Ramos (cell line): Measurements from ENCODE around the gene NR1H2.

Experiments used
- in situ Hi-C: fragments of 300-500 bp; cut with MboI; formaldehyde crosslinking; loops from one replicate; pipeline ENCODE4 v1.14.3; 2022; ENCODE audit warnings: low sequenced_read_pairs; ENCODE audit not compliant: unreplicated experiment

Gene NR1H2

GRCh38 chr19:50419022-50419579 lies 42.8 kb downstream of the NR1H2 start:
- in situ Hi-C loops = no loop called here

DNA sequence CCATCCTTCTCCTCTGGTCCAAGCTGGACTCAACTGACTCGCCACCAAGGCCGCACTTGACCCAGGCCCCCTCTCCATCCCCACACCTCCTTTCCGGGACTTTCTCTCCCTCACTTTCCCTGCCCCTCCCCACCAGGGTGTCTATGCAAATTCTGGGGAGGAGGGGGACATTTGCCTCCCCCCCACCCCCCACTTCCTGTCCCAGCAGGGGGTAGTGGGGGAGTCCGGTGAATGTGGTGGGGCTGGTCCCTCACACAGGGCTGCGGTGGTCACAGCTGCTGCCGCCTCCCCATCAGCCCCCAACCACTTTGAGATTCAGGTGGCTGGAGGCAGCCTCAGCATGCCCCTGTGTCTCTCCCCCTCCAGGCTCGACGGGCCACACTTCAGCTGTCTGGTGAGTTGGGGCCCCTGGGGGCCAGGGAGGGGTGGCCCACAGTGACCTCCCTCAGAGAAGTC lies 43.4 kb downstream of the NR1H2 start:
- in situ Hi-C loops = no loop called here

DNA sequence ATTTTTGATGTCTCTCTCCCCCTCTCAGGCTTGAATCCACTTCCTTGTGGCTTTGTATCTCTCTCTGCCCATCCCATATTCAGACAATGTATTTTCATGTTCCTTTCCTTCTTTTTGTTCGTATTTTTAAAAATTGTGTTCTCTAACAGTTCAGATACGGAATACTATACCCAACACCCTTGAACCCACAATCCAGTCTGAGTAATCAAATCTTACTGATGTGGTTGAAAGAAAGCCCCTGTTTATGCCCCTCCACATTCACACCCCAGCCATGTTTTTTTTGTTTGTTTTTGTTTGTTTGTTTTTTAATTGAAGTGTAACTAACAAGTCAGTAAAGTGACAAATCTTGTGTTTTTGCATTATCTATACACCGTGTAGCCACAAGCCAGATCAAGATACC lies 43.9 kb downstream of the NR1H2 start:
- in situ Hi-C loops = no loop called here

DNA sequence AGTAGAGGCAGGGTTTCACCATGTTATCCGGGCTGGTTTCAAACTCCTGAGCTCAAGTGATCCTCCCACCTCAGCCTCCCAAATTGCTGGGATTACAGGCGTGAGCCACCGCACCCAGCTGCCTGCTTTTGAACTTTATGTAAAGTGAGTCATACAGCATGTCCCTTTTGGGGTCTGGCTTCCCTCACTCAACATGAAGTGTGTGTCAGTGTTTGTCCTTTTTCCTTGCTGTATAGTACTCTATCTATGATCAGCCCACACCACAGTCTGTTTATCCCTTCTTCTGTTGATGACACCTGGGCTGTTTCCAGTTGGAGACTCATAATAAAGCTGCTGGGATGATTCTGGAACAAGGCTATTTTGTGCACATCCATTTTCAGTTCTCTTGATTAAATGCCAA lies 44.6 kb downstream of the NR1H2 start:
- in situ Hi-C loops = no loop called here

DNA sequence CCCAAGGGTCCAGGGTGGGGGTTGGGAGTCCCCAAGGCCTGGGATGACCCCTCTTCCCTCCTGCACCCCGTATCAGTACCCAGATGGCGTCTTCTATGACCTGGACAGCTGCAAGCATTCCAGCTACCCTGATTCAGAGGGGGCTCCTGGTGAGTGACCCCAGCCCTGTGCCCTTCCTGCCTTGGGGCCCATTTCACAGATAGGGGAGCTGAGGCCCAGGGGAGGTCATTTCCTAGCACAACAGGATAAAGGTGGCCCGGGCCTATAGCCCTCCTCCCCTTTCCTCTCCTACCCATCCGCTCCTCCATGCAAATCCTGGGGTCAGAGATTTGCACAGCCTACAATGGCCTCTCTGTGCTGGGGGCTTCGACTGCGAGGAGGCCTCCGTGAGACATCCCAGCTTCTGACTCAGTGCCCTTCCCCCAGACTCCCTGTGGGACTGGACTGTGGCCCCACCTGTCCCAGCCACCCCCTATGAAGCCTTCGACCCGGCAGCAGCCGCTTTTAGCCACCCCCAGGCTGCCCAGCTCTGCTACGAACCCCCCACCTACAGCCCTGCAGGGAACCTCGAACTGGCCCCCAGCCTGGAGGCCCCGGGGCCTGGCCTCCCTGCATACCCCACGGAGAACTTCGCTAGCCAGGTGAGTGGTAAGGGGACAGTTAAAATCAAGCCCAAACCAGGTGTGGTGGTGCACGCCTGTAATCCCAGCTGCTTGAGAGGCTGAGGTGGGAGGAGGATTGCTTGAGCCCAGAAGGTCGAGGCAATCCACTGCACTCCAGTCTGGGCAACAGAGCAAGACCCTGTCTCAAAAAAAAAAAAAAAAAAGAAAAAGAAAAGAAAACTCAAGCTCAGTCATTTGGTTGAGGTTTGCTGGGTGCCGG lies 46.4 kb downstream of the NR1H2 start:
- in situ Hi-C loops = no loop called here

DNA sequence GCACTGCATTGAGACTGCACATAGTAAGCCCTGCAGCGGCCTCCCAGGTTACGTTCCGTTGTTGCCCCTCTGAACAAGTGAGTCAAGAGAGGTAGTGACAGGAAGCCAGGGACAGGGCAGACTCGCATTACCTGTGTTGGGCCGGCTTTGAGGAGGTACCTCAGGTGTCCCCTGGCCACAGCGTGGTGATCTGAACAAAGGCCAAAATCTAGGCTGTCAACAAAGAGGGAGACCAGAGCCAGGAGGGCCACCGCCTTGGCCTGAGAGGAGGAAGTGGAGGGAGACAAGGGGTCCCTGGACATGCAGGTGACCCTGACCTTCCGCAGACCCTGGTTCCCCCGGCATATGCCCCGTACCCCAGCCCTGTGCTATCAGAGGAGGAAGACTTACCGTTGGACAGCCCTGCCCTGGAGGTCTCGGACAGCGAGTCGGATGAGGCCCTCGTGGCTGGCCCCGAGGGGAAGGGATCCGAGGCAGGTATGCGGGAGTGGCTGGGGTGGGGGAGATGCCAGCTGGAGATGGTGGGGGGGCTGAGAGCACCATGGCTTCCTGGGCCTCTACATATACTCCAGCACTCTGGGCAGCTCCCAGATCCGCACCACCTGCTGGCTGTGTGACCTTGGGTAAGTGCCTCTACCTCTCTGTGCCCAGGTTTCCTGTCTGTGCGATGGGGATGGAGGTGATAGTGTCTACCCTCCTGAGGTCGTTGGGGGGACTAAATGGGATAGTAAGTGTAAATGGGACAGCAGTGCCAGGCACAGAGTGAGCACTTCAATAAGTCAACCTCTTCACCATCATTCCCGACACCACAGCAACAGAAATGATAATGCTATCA lies 47.2 kb downstream of the NR1H2 start:
- in situ Hi-C loops = no loop called here

DNA sequence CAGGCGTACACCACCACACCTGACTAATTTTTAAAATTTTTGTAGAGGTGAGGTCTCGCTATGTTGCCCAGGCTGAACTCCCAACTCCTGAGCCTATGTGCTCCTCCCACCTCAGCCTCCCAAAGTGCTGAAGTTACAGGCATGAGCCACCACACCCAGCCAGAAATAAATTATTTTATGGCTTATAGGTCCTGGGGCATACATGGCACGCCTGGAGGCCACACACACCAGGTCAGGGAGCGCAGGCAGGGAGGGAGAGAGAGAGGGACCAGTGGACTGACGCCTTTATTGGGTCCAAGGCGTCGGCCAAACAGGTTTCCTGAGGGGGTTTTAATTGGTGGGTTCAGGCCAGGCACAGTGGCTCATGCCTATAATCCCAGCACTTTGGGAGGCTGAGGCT lies 49.3 kb downstream of the NR1H2 start:
- in situ Hi-C loops = no loop called here

GRCh38 chr19:50427318-50427925 lies 51.2 kb downstream of the NR1H2 start:
- in situ Hi-C loops = no loop called here

DNA sequence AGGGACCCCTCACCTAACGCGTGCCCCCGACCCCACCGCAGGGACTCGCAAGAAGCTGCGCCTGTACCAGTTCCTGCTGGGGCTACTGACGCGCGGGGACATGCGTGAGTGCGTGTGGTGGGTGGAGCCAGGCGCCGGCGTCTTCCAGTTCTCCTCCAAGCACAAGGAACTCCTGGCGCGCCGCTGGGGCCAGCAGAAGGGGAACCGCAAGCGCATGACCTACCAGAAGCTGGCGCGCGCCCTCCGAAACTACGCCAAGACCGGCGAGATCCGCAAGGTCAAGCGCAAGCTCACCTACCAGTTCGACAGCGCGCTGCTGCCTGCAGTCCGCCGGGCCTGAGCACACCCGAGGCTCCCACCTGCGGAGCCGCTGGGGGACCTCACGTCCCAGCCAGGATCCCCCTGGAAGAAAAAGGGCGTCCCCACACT lies 51.8 kb downstream of the NR1H2 start:
- in situ Hi-C loops = no loop called here

- in situ Hi-C loops = no loop called here
Observed at GRCh38 chr19:50428772-50429463, 52.7 kb downstream of the NR1H2 start.

DNA sequence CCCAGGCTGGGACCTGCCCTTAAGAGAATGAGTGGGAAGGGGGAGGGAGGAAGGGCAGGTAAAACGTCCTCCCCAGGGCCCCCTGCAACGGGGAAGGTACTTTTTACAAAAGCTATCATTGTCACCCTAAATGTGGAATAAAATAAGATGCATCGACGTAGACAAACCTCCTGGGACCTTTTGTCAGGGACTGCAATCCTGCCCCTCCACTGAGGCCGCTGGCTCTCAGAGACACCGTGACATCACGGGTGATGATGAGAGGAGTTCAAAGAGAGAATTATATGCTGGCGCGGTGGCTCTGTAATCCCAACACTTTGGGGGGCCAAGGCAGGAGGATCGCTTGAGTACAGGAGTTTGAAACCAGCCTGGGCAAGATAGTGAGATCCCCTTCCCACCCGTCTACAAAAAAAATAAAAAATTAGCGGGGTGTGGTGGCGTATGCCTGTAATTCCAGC lies 54.7 kb downstream of the NR1H2 start:
- in situ Hi-C loops = no loop called here

DNA sequence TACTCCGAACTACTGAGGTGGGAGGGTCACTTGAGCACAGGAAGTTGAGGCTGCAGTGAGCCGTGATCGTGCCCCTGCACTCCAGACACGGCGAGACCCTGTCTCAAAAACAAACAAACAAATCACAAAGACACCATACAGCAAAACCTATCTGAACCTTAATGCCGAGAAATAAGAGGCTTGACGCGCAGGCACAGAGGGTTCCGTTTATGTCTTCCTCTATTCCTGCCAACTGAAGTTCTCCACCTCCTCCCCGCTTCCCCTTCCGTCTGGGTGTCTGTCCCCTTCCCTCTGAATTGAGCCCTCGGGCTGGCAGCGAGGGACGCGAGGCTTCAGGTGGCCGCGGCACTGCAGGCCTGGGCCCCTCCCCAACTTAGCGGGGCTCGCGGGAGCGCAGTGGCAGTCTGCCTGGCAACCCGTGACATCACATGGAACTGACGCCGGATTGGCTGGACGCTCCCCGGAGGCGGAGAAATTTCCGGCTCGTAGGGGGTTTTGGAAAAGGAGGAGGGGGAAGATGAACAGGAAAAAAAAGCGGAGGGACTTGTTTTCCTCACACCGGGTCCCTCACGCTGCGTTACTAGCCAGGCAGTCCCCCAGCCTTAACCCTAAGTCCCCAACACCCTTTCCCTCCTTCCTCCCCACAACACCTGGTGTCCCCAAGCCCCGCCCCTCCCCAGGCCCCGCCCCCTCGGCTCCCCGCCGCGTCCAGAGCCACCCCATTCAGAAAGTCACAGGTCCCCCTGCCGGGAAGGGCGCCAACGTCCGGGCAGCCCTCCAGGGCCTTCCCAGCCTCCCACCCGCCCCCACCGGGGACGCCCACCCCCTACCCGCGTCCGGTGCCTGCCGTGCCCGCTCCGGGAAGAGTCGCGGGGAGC lies 55.3 kb downstream of the NR1H2 start:
- in situ Hi-C loops = no loop called here

GRCh38 chr19:50432221-50433028 lies 56.2 kb downstream of the NR1H2 start, which contains the start of gene MYBPC2:
Gene MYBPC2 (plus strand): TSS chr19:50432892. CDS start chr19:50432954, 62 bp downstream.
- in situ Hi-C loops = no loop called here
